Fibroblast of skin of back (primary cell): Measurements from ENCODE around the gene KRT79. TPM values are rescaled to one million over a fixed set of nuclear protein-coding genes. Genes with fewer than 3 reads are reported as not detected.
"Not testable (repeated sequence)": the region's sequence is repeated elsewhere in the genome, so short reads cannot be mapped to it uniquely, and the experiment has no call there.

Experiments
- DNase-seq: peaks from one replicate; pipeline ENCODE4 v3.0.0-alpha.2; 2013
- polyA plus RNA-seq, 2 experiments: library from polyadenylated mRNA; unstranded; fragments of 120-200 nt; gene quantifications; one replicate each; pipeline ENCODE4 v1.2.1, GENCODE V29; 2013; ENCODE audit not compliant: insufficient read length in 2 of 2

Gene KRT79
- 0.22 TPM for polyA plus RNA-seq (2013, experiment 1 of 2; ENCODE audit: insufficient read length)
- polyA plus RNA-seq (2013, experiment 2 of 2; ENCODE audit: insufficient read length) = 0.13 TPM

DNA sequence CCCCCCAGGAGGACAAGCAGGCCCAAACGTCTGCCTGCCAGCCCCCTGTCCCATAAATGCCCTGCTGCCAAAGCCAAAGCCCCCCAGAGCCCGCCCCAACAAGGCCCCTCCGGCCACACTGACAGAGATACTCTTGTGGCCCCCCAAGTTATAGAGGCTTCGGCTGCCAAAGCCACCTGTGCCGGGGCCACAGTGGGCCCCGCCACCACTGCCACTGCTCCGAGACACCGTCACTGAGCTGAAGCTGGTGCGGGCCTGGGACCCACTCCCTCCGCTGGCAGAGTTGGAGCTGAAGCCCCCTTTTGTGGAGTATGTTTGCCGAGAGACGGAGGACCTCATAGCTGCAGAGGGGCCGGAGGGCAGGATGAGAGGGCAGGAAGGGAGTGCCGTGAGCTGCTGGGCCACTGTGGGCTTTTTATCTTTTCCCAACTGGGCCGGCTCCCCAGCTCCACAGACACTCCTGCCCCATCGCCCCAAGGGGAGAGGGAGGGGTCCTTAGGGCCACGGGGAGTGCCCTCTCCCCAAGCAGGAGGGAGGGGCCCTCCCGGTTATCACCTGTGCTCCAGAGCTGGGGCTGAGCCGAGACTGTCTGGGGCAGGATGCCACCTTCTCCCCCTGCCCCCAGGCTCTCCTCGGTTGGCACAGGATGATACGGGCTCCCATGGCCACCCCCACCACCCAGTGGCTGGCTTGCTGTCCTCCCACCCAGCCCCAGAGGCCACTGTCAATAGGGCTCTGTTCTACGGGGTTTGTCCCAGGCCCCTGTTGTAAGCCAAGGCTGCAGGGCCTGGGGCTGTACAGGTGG is at the start of gene KRT79:
TSS of gene KRT79 (minus strand) at position 390 of the 805 bp plus-strand sequence. CDS start at position 339, 51 bp downstream.
- DNase-seq = no peak

DNA sequence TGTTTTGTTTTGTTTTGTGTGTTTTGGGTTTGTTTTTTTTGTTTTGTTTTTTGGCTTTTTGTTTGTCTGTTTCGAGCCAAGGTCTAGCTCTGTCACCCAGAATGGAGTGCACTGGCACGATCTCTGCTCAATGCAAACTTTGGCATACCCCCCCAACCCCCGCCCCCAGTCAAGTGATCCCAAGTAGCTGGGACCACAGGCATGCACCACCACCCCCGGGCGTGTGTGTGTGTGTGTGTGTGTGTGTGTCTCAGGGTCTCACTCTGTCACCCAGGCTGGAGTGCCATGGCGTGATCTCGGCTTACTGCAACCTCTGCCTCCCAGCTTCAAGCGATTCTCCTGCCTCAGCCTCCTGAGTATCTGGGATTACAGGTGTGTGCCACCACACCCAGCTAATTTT is 46.4 kb upstream of the KRT79 start:
- not testable (repeated sequence) for DNase-seq

DNA sequence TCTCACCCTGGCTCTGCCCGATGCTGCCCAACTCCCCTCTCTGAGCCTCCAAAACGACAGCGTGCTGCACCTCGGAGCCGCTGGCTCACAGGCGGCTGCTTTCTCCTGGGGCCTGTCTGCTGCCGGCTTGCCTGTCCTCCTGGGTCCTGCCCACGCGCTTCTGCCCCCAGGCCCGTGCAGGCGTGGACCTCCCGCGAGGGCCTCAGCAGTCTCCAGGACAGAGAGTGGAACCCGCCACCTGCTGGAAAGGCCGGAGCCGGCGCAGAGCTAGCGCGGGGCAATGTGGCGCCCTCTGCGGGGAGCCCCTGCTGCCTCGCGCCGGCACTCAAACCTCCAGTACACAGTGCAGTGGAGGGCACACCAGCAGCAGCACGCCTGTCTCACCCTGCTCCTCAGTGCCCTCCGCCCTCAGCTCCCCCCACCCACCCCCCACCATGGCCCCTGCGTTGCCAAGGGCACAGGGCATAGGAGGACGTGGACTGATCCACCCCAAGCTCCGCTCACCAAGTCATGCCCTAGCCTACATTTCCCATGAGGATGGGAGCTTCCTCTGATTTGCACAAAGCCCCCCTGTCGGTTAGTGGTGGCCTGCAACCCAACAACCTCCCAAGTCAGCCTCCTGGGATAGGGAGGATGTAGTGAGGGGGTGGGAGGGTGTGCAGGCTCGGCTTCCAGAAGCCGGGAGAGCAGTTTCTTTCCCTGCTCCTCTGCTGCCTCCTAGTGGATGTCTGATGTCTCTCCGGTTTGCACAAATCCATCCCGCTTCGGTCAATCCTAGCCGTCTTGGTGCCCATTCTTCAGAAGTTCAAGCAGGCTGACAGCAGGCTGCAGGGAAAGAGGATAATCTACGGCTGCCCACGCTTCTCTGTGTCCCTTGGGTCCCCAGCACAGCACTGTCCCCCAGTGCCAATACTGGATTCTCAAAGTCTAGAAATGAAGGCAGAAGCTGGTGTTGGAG is 45.6 kb upstream of the KRT79 start:
- DNase-seq = peak; percentile 91

DNA sequence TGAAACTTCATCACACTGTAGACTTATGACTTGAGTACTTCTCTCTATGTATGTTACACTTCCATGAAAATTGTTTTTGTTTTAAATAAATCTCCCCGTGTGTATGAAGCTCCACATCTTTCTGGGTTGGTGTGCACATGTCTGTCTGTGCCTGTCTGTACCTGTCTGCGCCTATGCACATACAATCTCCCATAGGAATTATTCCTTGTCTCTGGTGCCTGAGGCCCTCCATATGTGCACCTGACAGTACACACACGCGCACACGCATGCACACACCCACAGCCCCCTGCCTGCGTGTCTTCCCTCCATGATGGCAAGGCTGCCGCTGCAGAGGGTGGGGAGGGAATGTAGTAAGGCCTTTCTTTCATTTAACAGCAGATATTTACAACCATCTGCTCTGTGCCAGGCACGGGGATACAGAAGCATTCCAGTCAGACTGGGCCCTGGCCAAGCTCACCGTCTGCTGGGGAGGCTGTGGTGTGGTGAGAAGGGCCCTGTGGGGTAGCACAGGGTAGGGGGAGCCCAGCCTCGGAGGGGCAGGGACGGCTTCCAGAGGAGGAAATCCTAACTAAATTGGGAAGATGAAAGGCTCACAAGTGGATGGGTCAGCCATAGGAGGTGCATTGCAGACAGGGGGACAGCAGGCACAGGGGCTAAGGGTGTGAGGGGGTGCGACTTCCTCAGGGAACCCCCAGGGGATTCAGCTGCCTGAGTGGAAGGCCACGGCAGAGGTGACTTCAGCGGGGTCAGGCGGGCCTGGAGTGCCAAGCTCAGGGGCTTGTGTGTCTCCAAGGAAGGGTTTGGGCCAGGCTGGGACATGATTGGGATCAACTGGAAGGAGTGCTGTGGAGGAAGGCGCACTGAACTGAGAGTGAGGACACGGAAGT is 44.6 kb upstream of the KRT79 start:
- DNase-seq = no peak

DNA sequence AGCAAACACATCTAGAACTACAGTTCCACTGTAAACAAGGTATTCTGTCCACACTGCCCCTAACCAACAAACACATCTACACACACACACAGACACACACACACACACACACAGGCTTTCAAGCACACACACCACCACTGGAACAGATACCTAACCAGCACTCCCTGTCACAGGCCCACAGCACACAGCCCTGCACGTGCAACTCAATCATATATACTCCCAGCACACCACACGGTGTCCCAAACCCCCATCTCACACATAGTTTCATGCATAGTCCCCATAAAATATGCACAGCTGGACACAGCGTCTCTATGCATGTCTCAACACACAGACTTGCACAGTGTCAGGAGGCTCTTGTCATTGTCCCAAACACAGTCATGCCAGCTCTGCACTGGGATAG is 43.1 kb upstream of the KRT79 start:
- DNase-seq = peak; percentile 29

DNA sequence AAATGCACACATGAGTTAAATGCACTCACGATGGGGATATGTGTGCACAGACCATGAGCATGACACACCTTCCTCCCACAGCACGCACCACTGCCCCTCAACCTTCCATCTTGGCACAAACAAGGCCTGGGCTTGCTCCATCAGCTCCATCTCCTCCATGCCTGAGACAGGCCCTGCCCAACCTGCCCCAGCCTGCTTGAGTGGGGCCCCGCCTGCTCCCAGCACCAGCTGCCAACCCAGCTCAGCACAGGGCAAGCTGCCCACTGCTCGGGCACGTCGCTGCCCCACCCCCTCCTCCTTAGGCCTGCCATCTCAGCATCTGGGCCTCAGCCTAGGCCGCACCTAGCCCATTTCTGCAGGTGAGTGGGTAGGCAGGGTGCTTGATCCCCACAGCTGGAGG is 42.3 kb upstream of the KRT79 start:
- no peak for DNase-seq

DNA sequence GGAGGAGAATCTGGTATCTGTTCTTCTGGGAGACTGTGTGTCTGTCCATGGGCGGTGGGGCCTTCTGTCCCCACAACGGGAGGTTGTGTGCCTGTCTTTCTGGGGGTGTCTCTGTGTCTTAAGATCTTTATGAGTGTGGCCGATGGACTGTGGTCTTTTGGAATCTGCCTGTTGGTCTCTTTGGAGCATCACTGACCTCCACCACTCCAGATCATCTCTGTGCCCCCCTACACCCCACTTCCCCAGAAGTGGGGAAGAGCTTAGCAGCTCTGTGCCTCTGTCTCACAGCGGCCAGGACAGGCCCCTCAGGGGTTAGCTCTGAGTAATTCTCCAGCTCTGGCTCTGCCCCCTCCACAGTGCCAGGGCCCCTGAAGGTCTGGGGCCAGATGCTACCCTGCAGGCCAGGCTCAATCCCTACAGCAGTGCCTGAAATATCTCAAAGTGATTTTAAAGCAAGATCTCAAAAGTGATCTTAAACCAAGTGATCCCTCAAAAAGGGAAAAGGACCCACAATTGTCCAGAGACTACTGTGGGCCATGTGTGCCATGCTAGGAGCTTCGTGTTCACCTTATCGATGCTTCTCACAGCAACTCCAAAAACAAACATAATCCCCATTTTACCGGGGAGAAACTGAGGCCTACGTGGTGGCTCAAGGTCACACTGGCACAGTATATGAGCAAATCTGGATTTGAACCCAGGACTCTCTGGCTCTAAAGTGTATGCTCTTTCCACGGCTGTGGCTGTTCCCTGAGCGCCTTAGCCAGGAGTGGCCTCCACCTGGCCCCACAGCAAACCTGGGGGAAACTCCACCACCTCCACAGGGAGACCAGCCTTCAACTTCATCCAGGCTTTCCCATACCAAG is 40.7 kb upstream of the KRT79 start:
- peak; percentile 48 for DNase-seq

DNA sequence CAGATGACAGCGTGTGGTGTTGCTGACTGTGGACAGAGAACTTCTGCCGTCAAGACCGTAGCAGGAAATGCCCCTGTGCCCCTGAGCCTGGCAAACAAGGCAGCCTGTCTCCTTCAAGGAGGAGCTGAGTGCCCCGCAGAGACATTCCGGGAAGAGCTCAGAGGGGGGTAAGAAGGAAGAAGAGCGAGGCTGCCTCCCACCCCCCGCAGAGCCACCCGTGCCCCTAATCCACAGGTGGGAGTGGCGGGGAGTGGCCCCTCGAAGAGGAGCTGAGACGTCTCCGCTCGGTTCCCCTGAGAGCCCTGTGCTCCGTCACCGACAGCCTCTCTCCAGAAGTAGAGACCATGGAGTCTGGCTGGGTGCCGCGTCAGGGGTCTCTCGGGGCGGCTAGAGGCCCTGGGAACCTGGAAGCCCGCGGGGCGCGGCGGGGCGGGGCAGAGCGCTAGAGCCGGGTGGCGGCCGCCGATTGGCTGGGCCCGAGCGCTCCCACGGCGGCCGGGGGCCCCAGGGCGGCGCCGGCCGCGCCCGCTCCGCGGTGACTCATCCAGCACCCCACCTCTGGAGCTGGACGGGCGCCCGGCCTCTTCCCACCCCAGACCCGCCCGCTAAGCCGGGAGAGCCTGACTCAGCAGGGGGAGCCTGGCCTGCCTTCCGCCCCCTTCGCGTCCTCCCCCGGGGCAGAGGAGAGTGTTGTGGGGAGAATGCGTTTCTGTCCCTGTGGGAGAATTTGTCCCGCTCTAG is 39.9 kb upstream of the KRT79 start:
- DNase-seq = peak; percentile 96

DNA sequence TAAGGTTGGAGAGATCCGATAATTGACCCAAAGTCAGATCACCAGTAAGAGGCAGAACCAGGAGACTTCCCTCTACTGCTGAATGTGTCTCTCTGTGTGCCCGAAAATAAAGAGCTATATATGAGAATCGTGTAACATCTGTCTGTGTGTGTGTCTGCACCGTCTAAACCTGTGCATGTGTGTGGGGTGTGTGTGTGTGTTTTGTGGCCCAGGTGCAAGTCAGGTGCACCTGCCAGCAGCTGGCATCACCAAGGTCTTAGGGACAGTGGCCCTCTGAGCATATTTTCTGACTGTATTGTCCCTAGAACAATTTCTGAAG is 39.4 kb upstream of the KRT79 start:
- no peak for DNase-seq

DNA sequence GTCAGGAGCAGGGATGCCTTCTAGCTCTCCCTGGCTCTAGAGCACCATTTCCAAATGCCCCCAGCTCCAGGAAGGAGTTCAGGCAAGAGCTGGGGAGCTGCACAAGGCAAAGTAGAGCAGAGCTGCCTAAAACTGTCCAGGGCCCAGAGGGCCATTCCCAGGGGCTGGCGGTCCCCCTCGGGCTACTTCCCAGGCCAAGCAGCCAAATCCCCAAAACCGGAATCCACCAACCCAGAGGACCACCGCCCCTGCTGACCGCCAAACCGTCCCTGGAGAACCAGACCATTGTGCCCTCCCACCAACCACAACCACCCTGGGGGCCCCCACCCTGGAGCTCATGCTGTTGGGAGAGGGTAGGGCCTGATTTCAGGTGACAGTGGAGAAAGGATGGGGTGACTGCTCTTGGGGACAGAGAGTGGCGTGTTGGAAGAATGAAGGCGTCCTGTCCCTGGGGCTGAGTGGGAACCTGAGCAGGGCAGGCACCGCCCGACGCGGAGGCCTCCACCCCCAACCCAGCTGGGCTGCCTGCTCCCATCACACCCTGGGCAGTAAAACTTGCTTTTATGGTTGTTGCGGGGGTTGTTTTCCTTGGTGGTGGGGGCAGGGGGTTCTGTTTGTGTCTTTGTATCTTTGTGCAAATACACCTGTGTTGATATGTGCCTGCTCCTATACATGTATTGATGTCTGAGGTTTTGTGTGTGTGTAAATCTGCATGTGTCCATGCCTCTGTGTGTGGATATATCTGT is 38.7 kb upstream of the KRT79 start:
- no peak for DNase-seq

DNA sequence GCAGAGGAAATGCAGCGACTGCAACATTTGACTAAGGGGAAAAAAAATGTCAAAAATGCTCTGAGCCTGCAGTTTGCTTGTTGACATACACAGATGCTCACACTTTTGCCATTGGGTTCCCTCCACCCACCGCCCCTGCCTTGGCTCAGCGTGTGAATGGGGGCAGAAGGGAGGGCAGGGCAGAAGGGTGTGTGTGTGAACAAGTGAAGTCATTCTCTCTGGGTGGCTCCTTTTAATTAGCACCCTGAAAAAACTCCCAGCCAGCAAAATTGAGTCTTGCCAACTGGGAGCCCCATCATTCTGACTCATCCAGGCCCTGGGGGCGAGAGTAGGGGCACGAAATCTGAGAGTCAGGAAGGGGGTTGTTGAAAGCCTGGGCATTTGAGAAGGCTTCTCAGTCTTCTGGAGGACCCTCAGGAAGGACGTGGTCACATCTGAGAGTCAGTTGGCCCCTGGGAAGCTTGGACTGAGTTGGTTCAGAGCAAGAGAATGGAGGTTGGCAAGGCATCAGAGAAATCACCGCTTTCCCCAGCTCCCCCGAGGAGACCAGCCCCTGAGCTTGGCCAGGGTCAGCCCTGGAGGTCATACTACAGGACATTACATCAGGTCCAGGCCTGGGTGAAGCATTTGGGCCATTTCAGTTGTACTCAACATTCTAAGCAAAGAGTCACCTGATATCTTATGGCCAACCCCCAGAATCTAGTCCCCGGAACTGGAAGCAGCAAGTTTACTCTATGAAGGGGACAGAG is 37.4 kb upstream of the KRT79 start:
- peak; percentile 97 for DNase-seq

DNA sequence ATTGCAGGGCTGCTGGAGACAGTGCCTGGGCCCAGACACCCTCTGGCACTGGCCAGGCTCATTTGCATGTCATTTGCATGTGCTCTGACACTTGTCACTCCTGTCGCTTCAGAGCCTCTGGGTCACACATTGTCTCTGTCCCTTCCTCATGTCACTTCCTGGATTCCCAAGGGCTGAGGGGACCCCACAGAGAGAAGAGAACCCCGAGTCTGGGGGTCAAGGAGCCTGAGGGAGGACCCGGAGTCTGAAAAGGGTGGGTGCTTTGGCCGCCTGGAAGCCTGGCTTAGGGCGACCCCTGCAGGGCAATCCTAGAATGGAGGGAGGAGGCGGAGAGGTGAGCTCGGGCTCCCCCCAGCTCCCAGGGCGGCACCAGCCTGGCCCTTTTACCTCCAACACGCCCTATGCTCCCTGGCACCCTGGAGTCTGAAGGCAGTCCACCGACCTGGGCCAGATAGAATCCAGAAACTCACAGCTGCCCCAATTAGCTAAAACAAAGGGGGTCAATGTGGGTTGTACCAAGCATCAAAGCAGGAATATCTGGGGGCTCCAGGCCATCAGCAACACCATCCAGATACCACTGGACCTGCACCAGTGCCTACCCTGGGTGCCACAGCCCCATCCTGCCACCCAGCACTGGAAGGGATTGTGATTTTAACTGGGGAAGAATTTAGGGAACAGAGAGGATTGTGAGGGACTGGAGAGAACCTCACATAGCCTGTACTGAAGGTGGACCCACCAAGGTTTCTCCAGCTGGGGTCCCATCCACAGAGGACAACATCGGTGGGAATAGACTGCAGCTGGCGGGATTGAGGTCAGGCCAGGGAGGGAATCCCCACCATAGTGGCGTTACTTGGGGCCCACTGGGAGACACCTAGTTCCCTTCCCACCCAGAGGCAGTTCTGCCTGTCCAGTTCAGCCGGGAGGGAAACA is 36.5 kb upstream of the KRT79 start:
- peak; percentile 48 for DNase-seq

DNA sequence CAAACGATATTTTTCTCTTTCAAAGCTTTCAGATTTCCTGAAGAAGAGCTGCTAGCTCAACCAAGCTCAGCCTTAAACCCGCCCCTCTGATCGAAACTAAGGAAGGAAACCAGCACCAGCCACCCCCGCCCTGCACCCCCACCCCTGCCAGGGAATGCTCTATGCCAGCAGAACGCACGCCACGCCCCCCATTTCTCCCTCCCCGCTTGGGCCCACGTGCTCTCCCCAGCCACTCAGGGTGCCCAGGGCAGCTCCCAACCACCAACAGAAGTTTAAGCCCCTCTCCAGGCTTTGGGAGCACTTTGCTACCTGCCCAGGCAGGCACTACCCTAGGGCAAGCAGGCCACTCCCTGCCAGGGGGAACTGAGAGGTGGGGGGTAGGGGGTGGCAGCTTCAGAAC is 33.5 kb upstream of the KRT79 start:
- DNase-seq = no peak

DNA sequence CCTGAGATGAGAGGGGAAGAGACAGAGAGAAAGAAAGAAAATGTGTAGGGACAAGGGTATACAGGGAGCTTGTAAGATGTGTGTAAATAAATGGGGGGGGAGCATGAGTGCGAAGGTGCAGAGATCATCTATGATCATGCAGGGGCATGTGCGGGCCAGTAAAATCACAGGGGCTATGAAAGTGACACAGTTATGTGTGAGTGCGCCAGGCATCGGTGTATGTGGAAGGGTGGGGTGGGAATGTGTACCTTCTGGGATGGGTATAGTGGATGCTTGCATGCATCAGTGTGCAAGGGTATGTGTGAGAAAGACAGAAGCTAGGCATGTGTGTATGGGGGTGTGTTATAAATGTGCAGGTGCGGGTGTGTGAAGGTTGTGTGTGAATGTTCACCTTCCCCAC is 33.0 kb upstream of the KRT79 start:
- no peak for DNase-seq

DNA sequence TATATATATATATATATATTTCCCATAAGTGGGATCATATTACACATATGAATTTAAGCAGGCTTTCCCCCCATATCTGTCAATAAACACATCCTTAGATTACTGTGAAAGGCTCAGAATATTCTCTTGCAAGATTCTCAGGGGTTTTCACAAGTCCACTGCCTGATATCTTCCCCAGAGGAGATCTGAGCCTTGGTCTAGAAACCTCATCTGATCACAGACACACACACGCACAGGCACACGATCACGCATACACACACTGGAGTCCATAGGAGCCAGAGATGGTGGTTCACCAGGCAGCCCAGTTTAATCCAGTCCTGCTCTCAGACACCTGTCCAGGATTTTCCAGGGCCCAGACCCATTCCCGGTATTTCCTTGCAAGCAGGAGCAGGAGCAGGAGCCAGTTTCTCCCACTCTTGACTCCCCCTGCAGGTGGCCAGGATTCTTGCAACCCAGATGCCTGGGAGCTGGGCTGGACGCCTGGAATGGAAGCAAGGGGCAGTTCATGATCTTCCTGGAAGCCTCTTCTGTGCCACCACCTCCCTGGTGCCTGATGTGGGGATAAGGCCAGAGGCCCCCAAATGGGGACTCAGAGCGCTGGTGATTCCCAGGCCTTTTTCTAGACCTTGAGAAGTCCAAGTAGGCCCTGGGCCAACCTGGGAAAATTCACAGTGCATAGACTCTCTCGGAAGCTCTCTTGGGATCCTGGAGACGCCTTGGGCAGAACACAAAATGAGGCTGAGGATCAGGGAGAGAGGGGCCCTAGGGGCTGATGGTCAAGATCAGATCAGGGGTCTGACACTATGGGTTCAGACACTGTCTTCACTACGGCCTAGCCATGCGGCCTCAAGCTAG is 31.2 kb upstream of the KRT79 start:
- peak; percentile 67 for DNase-seq

DNA sequence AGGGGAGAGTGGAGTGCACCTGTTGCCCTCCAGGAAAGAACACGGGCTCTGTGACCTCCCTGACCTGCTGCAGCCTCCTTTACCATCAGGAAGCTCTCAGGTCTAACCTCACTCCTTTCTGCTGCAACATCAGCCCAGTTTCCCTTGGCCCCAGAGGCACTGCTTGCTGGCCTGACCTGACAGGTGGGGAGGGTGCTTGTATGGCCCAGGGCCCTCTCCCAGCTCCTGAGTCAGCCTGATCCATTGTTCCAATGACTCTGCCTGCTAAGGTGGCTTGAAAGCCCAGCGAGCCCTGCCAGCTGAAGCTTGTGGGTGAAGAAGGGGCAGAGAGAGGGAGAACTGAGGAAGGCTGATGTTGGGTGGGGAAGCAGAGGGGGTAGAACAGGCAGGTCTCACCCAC is 27.9 kb upstream of the KRT79 start:
- DNase-seq = no peak

DNA sequence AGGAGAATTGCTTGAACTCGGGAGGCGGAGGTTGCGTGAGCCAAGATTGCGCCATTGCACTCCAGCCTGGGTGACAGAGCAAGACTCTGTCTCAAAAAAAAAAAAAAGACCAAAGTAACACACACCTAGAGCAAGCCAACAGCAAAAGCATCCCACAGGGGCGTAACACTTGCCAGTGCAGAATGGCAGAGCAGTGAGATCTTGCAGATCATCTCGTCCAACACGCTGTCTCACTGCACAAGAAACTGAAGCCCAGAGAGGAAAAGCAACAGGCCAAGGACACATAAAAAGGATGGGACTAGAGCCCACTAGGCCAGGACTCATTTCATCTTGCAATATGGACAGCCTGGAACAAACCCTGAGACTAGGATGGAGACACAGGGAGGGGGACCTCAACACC is 27.4 kb upstream of the KRT79 start:
- DNase-seq = no peak
